Activated CD4-positive, CD25-positive, alpha-beta regulatory T cell treated with anti-CD3 and anti-CD28 coated beads, Interleukin-2, amount 50 U/mL, for 16 hours (primary cell): ENCODE measurements around the gene SLC6A5.

ENCODE experiments used
- DNase-seq: peaks from one replicate; pipeline ENCODE4 v3.0.0-alpha.2; 2020; ENCODE audit warnings: low read depth, low spot score

SLC6A5 gene

GRCh38 chr11:20620988-20621387 is 21.6 kb downstream of the SLC6A5 start:
- no peak for DNase-seq

- DNase-seq: no peak
These were observed 22.3 kb downstream of the SLC6A5 start for GRCh38 chr11:20621679-20622078.

- no peak for DNase-seq
These were observed 23.8 kb downstream of the SLC6A5 start for GRCh38 chr11:20623252-20623651.

- DNase-seq: no peak
These were observed 26.9 kb downstream of the SLC6A5 start for GRCh38 chr11:20626279-20626678.

- DNase-seq: no peak
These were observed 27.6 kb downstream of the SLC6A5 start for GRCh38 chr11:20627026-20627425.

GRCh38 chr11:20627701-20628100 is 28.3 kb downstream of the SLC6A5 start:
- DNase-seq: no peak

- DNase-seq: no peak
These were observed 32.2 kb downstream of the SLC6A5 start for GRCh38 chr11:20631519-20632168.

- DNase-seq: no peak
These were observed 32.7 kb downstream of the SLC6A5 start for GRCh38 chr11:20632169-20632532.

GRCh38 chr11:20634044-20634443 is 34.6 kb downstream of the SLC6A5 start:
- DNase-seq: no peak

GRCh38 chr11:20634781-20635180 is 35.4 kb downstream of the SLC6A5 start:
- DNase-seq: no peak

- no peak for DNase-seq
These were observed 38.7 kb downstream of the SLC6A5 start for GRCh38 chr11:20638074-20638473.

- no peak for DNase-seq
These were observed 40.3 kb downstream of the SLC6A5 start for GRCh38 chr11:20639688-20640087.

GRCh38 chr11:20640401-20640800 is 41.0 kb downstream of the SLC6A5 start:
- DNase-seq: no peak

GRCh38 chr11:20644360-20644759 is 45.0 kb downstream of the SLC6A5 start:
- no peak for DNase-seq

- peak; percentile 11 for DNase-seq
These were observed 48.7 kb downstream of the SLC6A5 start for GRCh38 chr11:20647976-20648565.

GRCh38 chr11:20652150-20652806 is 52.9 kb downstream of the SLC6A5 start:
- no peak for DNase-seq

GRCh38 chr11:20654038-20654437 is 54.6 kb downstream of the SLC6A5 start:
- no peak for DNase-seq

- DNase-seq: no peak
These were observed 57.5 kb downstream of the SLC6A5 start for GRCh38 chr11:20656901-20657300.

- no peak for DNase-seq
These were observed 58.7 kb downstream of the SLC6A5 start for GRCh38 chr11:20658135-20658534.

- no peak for DNase-seq
These were observed 62.0 kb downstream of the SLC6A5 start for GRCh38 chr11:20661445-20661844.

GRCh38 chr11:20661850-20662249 is 62.4 kb downstream of the SLC6A5 start:
- DNase-seq: no peak

GRCh38 chr11:20668131-20668809 is 68.9 kb downstream of the SLC6A5 start:
- no peak for DNase-seq
